ENCODE measurements around the gene KIAA1217. TPM values are rescaled to one million over a fixed set of nuclear protein-coding genes. Genes with fewer than 3 reads are reported as not detected.

Gene KIAA1217
- polyA plus RNA-seq, 1 donor: 54.9 TPM

- H3K4me3 ChIP-seq (ENCODE audit: low read length): no peak overlapping the region
- peaks cover 30% of the 10 kb centered on the region for H3K36me3 ChIP-seq (ENCODE audit: control insufficient read depth, insufficient read depth, low read length)
- H3K4me1 ChIP-seq (ENCODE audit: control insufficient read depth, insufficient read depth, low read length): peaks cover 5% of the 10 kb centered on the region
- H3K9me3 ChIP-seq (ENCODE audit: control insufficient read depth, low read depth, low read length): no peaks in the 10 kb centered on the region
- no peak overlapping the region for H3K27ac ChIP-seq (ENCODE audit: low read length)
- H3K27me3 ChIP-seq (ENCODE audit: control insufficient read depth, insufficient read depth, low read length): no peaks in the 10 kb centered on the region
- no CpG with 5 or more reads among the region's 3 CpGs for WGBS (ENCODE audit: insufficient coverage, low lambda C conversion rate)
- peak in 1 of 2 donors; percentile 40 for DNase-seq
Observed at GRCh38 chr10:24223953-24224352, 15.0 kb downstream of the KIAA1217 start.

GRCh38 chr10:24228642-24229041, 19.7 kb downstream of the KIAA1217 start:
- no peaks in the 10 kb centered on the region for H3K27me3 ChIP-seq (ENCODE audit: control insufficient read depth, insufficient read depth, low read length)
- H3K36me3 ChIP-seq (ENCODE audit: control insufficient read depth, insufficient read depth, low read length): peaks cover 11% of the 10 kb centered on the region
- H3K4me3 ChIP-seq (ENCODE audit: low read length): no peak overlapping the region
- no peaks in the 10 kb centered on the region for H3K9me3 ChIP-seq (ENCODE audit: control insufficient read depth, low read depth, low read length)
- H3K4me1 ChIP-seq (ENCODE audit: control insufficient read depth, insufficient read depth, low read length): no peaks in the 10 kb centered on the region
- WGBS (ENCODE audit: insufficient coverage, low lambda C conversion rate): no CpG with 5 or more reads among the region's 2 CpGs
- H3K27ac ChIP-seq (ENCODE audit: low read length): no peak overlapping the region
- no peak for DNase-seq

- H3K36me3 ChIP-seq (ENCODE audit: control insufficient read depth, insufficient read depth, low read length): peaks cover 9% of the 10 kb centered on the region
- WGBS (ENCODE audit: insufficient coverage, low lambda C conversion rate): 100% methylated on average over 2 of the region's 3 CpGs
- no peak overlapping the region for H3K27ac ChIP-seq (ENCODE audit: low read length)
- H3K9me3 ChIP-seq (ENCODE audit: control insufficient read depth, low read depth, low read length): no peaks in the 10 kb centered on the region
- no peaks in the 10 kb centered on the region for H3K27me3 ChIP-seq (ENCODE audit: control insufficient read depth, insufficient read depth, low read length)
- H3K4me3 ChIP-seq (ENCODE audit: low read length): no peak overlapping the region
- DNase-seq: no peak
- no peaks in the 10 kb centered on the region for H3K4me1 ChIP-seq (ENCODE audit: control insufficient read depth, insufficient read depth, low read length)
Observed at GRCh38 chr10:24229909-24230308, 21.0 kb downstream of the KIAA1217 start.

GRCh38 chr10:24231200-24231599, 22.3 kb downstream of the KIAA1217 start:
- Histone ChIP-seq H3K4me1 (ENCODE audit: control insufficient read depth, insufficient read depth, low read length) (peaks cover 8% of the 10 kb centered on the region), H3K9me3 (ENCODE audit: control insufficient read depth, low read depth, low read length) (no peaks in the 10 kb centered on the region), H3K27ac (ENCODE audit: low read length) (no peak overlapping the region), H3K4me3 (ENCODE audit: low read length) (no peak overlapping the region), H3K27me3 (ENCODE audit: control insufficient read depth, insufficient read depth, low read length) (no peaks in the 10 kb centered on the region), H3K36me3 (ENCODE audit: control insufficient read depth, insufficient read depth, low read length) (peaks cover 9% of the 10 kb centered on the region)
- 97% methylated on average over 5 of the region's 8 CpGs for WGBS (ENCODE audit: insufficient coverage, low lambda C conversion rate)
- no peak for DNase-seq

GRCh38 chr10:24234784-24235183, 25.8 kb downstream of the KIAA1217 start:
- WGBS (ENCODE audit: insufficient coverage, low lambda C conversion rate): no CpG with 5 or more reads among the region's 1 CpG
- peaks cover 33% of the 10 kb centered on the region for H3K4me1 ChIP-seq (ENCODE audit: control insufficient read depth, insufficient read depth, low read length)
- H3K9me3 ChIP-seq (ENCODE audit: control insufficient read depth, low read depth, low read length): no peaks in the 10 kb centered on the region
- no peak overlapping the region for H3K27ac ChIP-seq (ENCODE audit: low read length)
- H3K27me3 ChIP-seq (ENCODE audit: control insufficient read depth, insufficient read depth, low read length): no peaks in the 10 kb centered on the region
- no peak for DNase-seq
- no peak overlapping the region for H3K4me3 ChIP-seq (ENCODE audit: low read length)
- H3K36me3 ChIP-seq (ENCODE audit: control insufficient read depth, insufficient read depth, low read length): peaks cover 6% of the 10 kb centered on the region

- H3K27ac ChIP-seq (ENCODE audit: low read length): no peak overlapping the region
- H3K4me1 ChIP-seq (ENCODE audit: control insufficient read depth, insufficient read depth, low read length): peaks cover 39% of the 10 kb centered on the region
- no peak overlapping the region for H3K4me3 ChIP-seq (ENCODE audit: low read length)
- H3K27me3 ChIP-seq (ENCODE audit: control insufficient read depth, insufficient read depth, low read length): no peaks in the 10 kb centered on the region
- DNase-seq: no peak
- peaks cover 6% of the 10 kb centered on the region for H3K36me3 ChIP-seq (ENCODE audit: control insufficient read depth, insufficient read depth, low read length)
- WGBS (ENCODE audit: insufficient coverage, low lambda C conversion rate): 58% methylated on average over 2 of the region's 7 CpGs
- H3K9me3 ChIP-seq (ENCODE audit: control insufficient read depth, low read depth, low read length): no peaks in the 10 kb centered on the region
Observed at GRCh38 chr10:24235471-24235870, 26.5 kb downstream of the KIAA1217 start.

- Histone ChIP-seq H3K27me3 (ENCODE audit: control insufficient read depth, insufficient read depth, low read length) (no peaks in the 10 kb centered on the region), H3K27ac (ENCODE audit: low read length) (peak overlapping the region; percentile 71), H3K36me3 (ENCODE audit: control insufficient read depth, insufficient read depth, low read length) (no peaks in the 10 kb centered on the region), H3K4me1 (ENCODE audit: control insufficient read depth, insufficient read depth, low read length) (peaks cover 40% of the 10 kb centered on the region), H3K4me3 (ENCODE audit: low read length) (peak overlapping the region; percentile 0), H3K9me3 (ENCODE audit: control insufficient read depth, low read depth, low read length) (no peaks in the 10 kb centered on the region)
- no CpG with 5 or more reads among the region's 9 CpGs for WGBS (ENCODE audit: insufficient coverage, low lambda C conversion rate)
- peak; percentile 71 to 88 for DNase-seq
Observed at GRCh38 chr10:24237801-24238395, 29.0 kb downstream of the KIAA1217 start.

GRCh38 chr10:24238519-24239247, 29.7 kb downstream of the KIAA1217 start:
- peak overlapping the region; percentile 17 for H3K4me3 ChIP-seq (ENCODE audit: low read length)
- peaks cover 40% of the 10 kb centered on the region for H3K4me1 ChIP-seq (ENCODE audit: control insufficient read depth, insufficient read depth, low read length)
- H3K9me3 ChIP-seq (ENCODE audit: control insufficient read depth, low read depth, low read length): no peaks in the 10 kb centered on the region
- peak in 1 of 2 donors; percentile 80 for DNase-seq
- H3K36me3 ChIP-seq (ENCODE audit: control insufficient read depth, insufficient read depth, low read length): no peaks in the 10 kb centered on the region
- peak overlapping the region; percentile 71 for H3K27ac ChIP-seq (ENCODE audit: low read length)
- no peaks in the 10 kb centered on the region for H3K27me3 ChIP-seq (ENCODE audit: control insufficient read depth, insufficient read depth, low read length)
- no CpG with 5 or more reads among the region's 13 CpGs for WGBS (ENCODE audit: insufficient coverage, low lambda C conversion rate)

- DNase-seq: no peak
- peaks cover 40% of the 10 kb centered on the region for H3K4me1 ChIP-seq (ENCODE audit: control insufficient read depth, insufficient read depth, low read length)
- 16% methylated on average over 6 of the region's 10 CpGs for WGBS (ENCODE audit: insufficient coverage, low lambda C conversion rate)
- H3K27me3 ChIP-seq (ENCODE audit: control insufficient read depth, insufficient read depth, low read length): no peaks in the 10 kb centered on the region
- peak overlapping the region; percentile 71 for H3K27ac ChIP-seq (ENCODE audit: low read length)
- H3K9me3 ChIP-seq (ENCODE audit: control insufficient read depth, low read depth, low read length): no peaks in the 10 kb centered on the region
- no peaks in the 10 kb centered on the region for H3K36me3 ChIP-seq (ENCODE audit: control insufficient read depth, insufficient read depth, low read length)
- peak overlapping the region; percentile 17 for H3K4me3 ChIP-seq (ENCODE audit: low read length)
Observed at GRCh38 chr10:24239289-24240040, 30.5 kb downstream of the KIAA1217 start.

GRCh38 chr10:24240041-24240751, 31.3 kb downstream of the KIAA1217 start:
- H3K4me3 ChIP-seq (ENCODE audit: low read length): no peak overlapping the region
- peak in 1 of 2 donors; percentile 52 for DNase-seq
- peak overlapping the region; percentile 24 for H3K27ac ChIP-seq (ENCODE audit: low read length)

More at GRCh38 chr10:24240041-24240751, 31.3 kb downstream of the KIAA1217 start:
- peaks cover 2% of the 10 kb centered on the region for H3K36me3 ChIP-seq (ENCODE audit: control insufficient read depth, insufficient read depth, low read length)
- no peaks in the 10 kb centered on the region for H3K9me3 ChIP-seq (ENCODE audit: control insufficient read depth, low read depth, low read length)
- no peaks in the 10 kb centered on the region for H3K27me3 ChIP-seq (ENCODE audit: control insufficient read depth, insufficient read depth, low read length)
- H3K4me1 ChIP-seq (ENCODE audit: control insufficient read depth, insufficient read depth, low read length): peaks cover 40% of the 10 kb centered on the region
- WGBS (ENCODE audit: insufficient coverage, low lambda C conversion rate): 40% methylated on average over 2 of the region's 8 CpGs

Measured in large intestine (tissue), 3 donors.